ENCODE results near the gene ZNF423. TPM values are rescaled to one million over a fixed set of nuclear protein-coding genes. Genes with fewer than 3 reads are reported as not detected.

ZNF423 gene
- total and polyA plus RNA-seq, 12 donors, result 1.7 to 10.6 (median 5.5) TPM

- H3K27me3 ChIP-seq, result no peaks in the 10 kb centered on the region
- no peaks in the 10 kb centered on the region for H3K4me1 ChIP-seq (replicated peaks in 1 of 2)
- no peak overlapping the region for H3K4me3 ChIP-seq
- H3K36me3 ChIP-seq (replicated peaks in 1 of 2), result no peaks in the 10 kb centered on the region
- H3K27ac ChIP-seq, result no peak overlapping the region
- H3K9me3 ChIP-seq (replicated peaks in 1 of 3), result no peaks in the 10 kb centered on the region
- 87 to 95% (median 91%) methylated on average over 9 of the region's 9 CpGs for WGBS, 4 donors
- TF ChIP-seq CTCF (IDR thresholded peaks at IDR 0.05) (no peak), POLR2A (IDR thresholded peaks at IDR 0.05) (no peak)
- no peak for DNase-seq
- intact Hi-C loops (cut with DNase I), result no loop called here
These were observed 45.8 kb upstream of the ZNF423 start for GRCh38 chr16:49901711-49902110.

- H3K9me3 ChIP-seq (replicated peaks in 1 of 3), result no peaks in the 10 kb centered on the region
- H3K36me3 ChIP-seq (replicated peaks in 1 of 2), result no peaks in the 10 kb centered on the region
- intact Hi-C loops (cut with DNase I), result no loop called here
- no peak overlapping the region for H3K4me3 ChIP-seq
- no peaks in the 10 kb centered on the region for H3K27me3 ChIP-seq
- H3K4me1 ChIP-seq (replicated peaks in 1 of 2), result no peaks in the 10 kb centered on the region
- WGBS, 4 donors, result 82 to 94% (median 90%) methylated on average over 7 of the region's 7 CpGs
- no peak for DNase-seq
- no peak overlapping the region for H3K27ac ChIP-seq
- TF ChIP-seq CTCF (IDR thresholded peaks at IDR 0.05), result no peak
- TF ChIP-seq POLR2A (IDR thresholded peaks at IDR 0.05), result no peak
These were observed 45.0 kb upstream of the ZNF423 start for GRCh38 chr16:49900875-49901274.

GRCh38 chr16:49899991-49900695 lies 44.2 kb upstream of the ZNF423 start:
- DNase-seq, result no peak
- intact Hi-C loops (cut with DNase I), result no loop called here
- TF ChIP-seq POLR2A (IDR thresholded peaks at IDR 0.05) (no peak), CTCF (IDR thresholded peaks at IDR 0.05) (no peak)
- WGBS, 4 donors, result 76 to 82% (median 78%) methylated on average over 5 to 8 of the region's 8 CpGs
- no peaks in the 10 kb centered on the region for H3K27me3 ChIP-seq
- H3K27ac ChIP-seq, result no peak overlapping the region
- no peaks in the 10 kb centered on the region for H3K9me3 ChIP-seq (replicated peaks in 1 of 3)
- H3K4me3 ChIP-seq, result no peak overlapping the region
- H3K4me1 ChIP-seq (replicated peaks in 1 of 2), result no peaks in the 10 kb centered on the region
- no peaks in the 10 kb centered on the region for H3K36me3 ChIP-seq (replicated peaks in 1 of 2)

- no peaks in the 10 kb centered on the region for H3K27me3 ChIP-seq
- no peaks in the 10 kb centered on the region for H3K36me3 ChIP-seq (replicated peaks in 1 of 2)
- H3K4me1 ChIP-seq (replicated peaks in 1 of 2), result no peaks in the 10 kb centered on the region
- DNase-seq, result no peak
- no peaks in the 10 kb centered on the region for H3K9me3 ChIP-seq (replicated peaks in 1 of 3)
- TF ChIP-seq CTCF (IDR thresholded peaks at IDR 0.05) (no peak), POLR2A (IDR thresholded peaks at IDR 0.05) (no peak)
- intact Hi-C loops (cut with DNase I), result no loop called here
- 72 to 87% (median 85%) methylated on average over 12 of the region's 12 CpGs for WGBS, 4 donors
- no peak overlapping the region for H3K4me3 ChIP-seq
- no peak overlapping the region for H3K27ac ChIP-seq
These were observed 40.6 kb upstream of the ZNF423 start for GRCh38 chr16:49896447-49896964.
